Non-pigmented ciliary epithelial cell (primary cell): ENCODE data around the gene ARF3.

Source experiments
- DNase-seq: peaks from one replicate; pipeline ENCODE4 v3.0.0-alpha.2; 2010; ENCODE audit warnings: low read depth

The ARF3 gene

DNA sequence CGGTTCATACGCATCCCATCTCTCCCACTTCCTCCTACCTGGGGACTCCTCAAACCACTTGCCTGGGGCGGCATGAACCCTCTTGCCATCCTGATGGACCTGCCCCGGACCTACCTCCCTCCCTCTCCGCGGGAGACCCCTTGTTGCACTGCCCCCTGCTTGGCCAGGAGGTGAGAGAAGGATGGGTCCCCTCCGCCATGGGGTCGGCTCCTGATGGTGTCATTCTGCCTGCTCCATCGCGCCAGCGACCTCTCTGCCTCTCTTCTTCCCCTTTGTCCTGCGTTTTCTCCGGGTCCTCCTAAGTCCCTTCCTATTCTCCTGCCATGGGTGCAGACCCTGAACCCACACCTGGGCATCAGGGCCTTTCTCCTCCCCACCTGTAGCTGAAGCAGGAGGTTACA lies 24.5 kb upstream of the ARF3 start:
- no peak for DNase-seq

DNA sequence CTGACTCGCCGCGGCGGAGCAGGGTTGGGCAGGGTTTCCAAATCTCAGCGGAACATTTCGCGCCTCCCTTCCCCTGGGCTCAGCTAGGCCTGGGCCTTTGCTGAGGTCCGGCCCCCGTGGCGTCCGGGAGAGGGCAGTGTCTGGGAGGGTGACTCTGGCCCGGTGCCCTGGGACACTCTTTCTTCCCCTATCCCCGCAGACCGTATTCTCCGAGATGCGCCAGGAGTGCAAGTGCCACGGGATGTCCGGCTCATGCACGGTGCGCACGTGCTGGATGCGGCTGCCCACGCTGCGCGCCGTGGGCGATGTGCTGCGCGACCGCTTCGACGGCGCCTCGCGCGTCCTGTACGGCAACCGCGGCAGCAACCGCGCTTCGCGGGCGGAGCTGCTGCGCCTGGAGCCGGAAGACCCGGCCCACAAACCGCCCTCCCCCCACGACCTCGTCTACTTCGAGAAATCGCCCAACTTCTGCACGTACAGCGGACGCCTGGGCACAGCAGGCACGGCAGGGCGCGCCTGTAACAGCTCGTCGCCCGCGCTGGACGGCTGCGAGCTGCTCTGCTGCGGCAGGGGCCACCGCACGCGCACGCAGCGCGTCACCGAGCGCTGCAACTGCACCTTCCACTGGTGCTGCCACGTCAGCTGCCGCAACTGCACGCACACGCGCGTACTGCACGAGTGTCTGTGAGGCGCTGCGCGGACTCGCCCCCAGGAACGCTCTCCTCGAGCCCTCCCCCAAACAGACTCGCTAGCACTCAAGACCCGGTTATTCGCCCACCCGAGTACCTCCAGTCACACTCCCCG lies 23.9 kb upstream of the ARF3 start:
- DNase-seq: no peak

DNA sequence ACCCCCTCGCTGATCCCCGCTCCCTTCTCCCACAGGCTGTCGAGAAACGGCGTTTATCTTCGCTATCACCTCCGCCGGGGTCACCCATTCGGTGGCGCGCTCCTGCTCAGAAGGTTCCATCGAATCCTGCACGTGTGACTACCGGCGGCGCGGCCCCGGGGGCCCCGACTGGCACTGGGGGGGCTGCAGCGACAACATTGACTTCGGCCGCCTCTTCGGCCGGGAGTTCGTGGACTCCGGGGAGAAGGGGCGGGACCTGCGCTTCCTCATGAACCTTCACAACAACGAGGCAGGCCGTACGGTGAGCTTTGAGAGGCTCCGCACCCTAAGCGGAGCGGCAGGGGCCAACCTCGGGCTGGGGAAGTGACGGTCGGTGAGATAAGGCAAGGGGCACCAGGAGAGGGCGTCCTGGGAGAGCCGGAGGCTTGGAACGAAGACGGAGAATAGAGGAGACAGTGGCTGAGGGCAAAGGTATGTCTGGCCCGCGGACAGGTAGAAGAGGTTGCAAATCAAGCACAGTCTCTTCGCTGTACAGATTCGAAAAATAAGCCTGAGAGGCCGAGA lies 23.2 kb upstream of the ARF3 start:
- no peak for DNase-seq

DNA sequence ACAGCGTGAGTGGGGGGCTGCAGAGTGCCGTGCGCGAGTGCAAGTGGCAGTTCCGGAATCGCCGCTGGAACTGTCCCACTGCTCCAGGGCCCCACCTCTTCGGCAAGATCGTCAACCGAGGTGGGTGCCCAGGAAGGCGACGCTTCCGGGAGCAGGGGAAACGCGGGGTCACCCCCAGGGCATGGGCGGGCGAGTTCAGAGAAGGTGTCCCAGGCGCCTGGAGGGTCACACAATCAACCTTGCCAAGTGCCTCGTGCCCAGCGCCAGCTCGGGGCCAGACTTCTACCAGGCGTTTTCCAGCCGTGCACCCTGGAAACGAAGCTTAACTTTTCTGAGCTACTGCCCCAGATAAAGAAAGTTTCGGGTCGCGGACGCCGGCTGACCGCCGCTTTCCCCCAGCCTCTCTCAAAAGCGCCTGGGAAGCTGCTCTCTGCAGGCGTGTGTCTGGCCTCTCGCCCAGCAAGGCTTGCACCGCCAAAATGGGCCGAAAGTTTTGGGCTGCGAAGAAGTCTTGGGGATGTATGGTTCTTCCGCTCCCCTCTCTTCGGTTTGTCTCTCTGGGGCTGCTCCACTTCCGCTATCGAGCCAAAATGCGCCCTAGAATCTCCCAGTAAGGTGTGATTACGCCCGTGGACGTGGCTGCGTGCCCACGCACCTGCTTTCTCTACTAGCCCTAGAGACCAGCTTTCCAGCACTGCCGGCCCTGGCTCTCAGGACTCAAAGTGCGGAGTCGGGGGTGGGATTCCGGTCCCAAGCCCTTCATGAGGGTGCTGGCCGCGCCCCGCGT lies 22.5 kb upstream of the ARF3 start:
- no peak for DNase-seq

DNA sequence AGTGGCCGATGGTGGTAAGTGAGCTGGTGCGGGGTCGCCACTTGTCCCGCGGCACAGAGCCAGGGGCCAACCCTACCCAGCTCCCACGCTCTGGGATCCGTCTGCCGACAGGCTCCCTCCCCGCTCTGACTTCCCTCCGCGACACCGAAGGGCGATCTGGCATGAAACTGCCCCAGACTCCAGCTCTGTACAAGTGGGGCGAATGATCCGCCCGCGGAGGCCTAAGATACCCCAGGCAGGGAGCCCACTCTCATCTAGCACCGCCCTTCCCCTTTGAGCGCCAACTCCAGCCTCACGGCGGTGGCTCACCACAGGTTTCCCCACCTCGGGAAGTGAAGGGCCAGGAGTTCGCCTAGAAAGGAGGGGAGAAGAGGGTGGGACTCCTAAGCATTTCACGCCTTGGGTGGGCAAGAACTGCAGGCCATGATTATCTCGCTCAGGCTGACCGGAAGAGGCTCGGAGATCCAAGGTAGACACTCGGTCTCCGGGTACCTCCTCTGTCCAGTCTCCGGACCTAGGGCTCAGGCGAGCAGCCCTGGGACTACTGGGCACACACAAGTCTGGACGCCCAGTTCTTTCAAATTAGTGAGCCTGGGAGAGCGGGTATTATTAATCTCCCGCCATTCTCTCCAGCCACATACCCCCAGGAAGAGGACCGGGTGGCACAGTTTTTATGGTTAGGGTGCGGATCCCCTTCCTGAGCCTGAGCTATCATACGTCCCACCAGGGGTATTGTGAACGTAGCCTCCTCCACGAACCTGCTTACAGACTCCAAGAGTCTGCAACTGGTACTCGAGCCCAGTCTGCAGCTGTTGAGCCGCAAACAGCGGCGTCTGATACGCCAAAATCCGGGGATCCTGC lies 21.7 kb upstream of the ARF3 start:
- no peak for DNase-seq

DNA sequence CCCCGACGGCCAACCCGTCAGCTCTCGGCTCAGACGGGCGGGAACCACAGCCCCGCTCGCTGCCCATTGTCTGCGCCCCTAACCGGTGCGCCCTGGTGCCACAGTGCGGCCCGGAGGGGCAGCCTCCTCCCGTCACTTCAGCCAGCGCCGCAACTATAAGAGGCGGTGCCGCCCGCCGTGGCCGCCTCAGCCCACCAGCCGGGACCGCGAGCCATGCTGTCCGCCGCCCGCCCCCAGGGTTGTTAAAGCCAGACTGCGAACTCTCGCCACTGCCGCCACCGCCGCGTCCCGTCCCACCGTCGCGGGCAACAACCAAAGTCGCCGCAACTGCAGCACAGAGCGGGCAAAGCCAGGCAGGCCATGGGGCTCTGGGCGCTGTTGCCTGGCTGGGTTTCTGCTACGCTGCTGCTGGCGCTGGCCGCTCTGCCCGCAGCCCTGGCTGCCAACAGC lies 21.0 kb upstream of the ARF3 start, which contains the start of gene WNT1:
TSS of gene WNT1 (plus strand) at position 32 of the 450 bp plus-strand sequence. CDS start at position 361, 329 bp downstream.
- no peak for DNase-seq

DNA sequence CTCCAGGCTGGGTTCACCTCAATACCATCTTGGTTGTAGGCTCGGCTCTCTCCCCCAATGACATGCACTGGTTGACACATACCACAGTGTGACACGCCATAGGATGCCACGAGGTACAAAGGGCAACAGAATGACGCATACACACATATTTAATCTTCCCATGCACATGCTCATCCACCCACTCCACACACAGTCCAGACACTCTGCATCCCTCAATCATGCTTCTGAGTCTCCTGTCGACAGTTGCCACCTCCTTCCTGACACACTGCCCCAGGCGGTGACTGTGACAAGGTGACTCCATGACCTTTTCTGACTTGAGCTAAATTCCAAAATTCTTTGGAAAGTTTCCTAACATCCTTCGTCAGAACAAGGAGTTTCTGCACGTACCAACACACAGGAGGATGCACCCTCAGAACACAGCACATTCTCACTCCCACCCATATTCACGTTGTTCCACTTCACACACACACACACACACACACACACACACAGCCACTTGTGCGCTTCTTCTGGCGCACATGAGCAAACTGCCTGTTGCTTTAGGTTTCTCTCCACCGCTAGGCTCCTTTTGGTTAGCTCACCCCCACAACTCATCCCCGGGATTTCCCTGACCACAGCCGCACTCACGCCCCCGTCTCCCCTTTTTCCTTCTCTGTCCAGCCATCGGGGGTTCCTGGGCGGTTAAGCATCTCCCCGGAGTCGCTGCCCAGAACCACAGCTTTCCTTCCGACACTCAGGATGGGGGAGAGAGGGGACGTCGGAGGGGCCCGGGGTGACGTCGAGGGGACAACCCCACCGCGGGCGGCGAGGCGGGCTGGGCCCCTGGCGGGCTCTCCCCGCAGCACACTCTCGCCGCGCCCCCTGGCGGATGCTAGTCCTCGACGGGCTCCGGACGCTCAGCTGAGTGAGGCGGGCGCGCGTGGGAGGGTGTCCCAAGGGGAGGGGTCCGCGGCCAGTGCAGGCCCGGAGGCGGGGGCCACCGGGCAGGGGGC lies 20.3 kb upstream of the ARF3 start:
- no peak for DNase-seq

DNA sequence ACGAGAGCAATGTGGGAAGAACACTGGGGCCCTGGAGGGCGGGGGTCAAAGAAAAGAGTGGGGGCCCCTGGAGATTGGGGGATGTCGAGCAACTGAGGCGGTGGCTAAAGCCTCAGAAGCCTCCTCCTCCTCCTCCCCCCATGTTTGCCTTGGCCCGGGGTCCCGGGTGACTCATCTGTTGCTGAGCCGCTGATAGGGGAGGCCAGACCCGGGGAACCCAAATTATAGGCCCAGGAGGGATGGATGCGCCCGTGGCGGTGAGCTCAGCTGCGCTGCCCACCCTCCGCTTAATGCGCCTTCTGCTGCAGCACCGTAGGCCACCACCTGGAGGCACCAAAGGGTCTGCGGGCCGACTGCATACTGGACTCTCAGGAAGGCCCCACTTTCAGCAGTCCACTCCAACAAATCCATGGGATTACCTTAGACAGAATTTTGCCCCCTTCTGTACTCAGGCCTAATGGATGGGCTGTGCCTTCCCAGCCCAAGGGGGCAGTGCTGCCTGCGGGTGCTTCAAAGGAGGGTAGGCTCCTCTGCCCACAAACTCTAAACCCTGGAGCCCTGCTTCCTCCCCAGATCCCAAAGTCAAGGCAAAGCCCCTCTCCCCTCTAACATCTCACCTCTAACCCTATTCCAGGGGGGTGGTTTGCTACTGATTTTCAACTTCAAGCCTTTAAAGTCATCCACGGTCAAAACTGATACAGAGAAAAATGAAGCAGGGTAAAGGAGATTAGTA lies 16.8 kb upstream of the ARF3 start:
- no peak for DNase-seq

DNA sequence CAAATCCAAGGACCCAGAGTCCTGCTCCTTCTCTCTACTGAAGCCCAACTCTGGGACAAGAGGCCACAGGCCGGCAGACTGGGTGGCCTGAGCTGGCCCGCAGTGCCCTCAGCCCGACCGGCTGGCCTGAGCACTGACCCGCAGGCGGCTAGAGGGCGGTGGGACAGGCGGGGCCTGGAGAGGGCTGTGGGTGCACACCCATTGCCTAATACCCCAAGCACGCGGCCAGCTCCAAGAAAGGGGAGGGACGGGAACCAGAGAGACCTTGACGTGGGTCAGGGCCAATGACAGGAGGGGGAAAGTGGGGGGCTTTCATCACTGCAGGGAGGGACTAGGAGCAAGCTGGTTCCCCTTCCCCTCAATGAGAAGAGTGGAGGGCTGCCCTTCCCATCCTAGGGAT lies 16.2 kb upstream of the ARF3 start:
- DNase-seq: no peak

DNA sequence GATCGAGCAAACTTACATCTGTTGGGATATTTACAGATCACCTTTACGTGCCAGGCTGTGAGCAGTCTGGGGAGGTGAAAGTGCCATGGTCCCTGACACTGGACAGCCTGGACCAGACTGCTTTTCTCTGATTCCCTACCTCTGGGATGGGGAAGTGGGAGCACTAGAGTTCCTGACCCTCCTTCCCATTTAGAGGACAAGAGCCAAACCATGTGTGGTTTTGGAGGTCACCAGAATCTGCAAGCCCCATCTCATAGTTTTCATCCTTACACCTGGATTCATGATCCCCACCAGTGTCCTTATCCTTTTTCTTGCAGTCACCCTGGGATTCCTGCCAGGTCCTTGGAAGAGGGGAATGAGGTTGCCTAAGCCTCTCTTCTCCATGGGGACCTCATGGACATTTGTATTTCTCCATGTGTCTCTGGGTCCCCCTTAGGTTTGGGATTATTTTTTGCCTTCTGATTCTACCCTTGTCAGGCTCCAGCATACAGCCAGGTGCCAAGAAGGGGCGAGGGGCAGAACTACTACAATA lies 15.7 kb upstream of the ARF3 start:
- no peak for DNase-seq

DNA sequence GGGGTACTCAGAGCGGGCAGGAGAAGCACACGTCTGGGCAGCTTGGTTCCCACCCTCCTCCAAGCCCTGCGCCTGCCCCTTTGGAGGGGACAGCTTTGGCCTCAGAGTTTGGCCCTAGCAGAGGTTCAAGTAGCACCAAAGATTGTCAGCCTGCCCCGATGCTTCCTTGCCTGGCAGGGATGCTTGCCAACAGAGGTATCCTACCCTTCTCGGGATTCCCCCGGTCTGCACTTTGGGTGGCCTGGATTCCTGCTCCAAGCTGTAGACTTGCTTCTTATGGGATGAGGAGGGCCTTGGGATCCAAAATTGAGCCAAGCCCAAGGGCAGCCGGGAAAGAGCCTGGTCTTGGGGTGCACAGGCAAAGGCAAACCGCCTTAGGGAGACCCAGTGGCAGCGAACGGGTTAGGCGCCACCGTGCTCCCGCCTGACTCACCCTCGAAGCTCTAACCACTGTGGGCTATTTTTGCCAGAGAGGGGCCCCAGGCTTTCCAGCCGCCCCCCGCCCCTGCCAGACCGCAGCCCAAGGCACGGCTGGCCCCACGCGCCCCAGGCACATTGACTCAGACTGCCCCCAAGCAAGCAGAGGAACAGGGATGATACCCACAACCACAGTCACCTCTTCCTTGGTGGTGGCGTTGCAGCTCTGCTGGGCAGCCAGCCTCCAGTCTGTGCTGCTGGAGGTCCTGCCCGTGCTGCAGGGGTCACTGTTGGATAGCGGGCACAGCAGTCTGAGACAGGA lies 15.1 kb upstream of the ARF3 start:
- no peak for DNase-seq

DNA sequence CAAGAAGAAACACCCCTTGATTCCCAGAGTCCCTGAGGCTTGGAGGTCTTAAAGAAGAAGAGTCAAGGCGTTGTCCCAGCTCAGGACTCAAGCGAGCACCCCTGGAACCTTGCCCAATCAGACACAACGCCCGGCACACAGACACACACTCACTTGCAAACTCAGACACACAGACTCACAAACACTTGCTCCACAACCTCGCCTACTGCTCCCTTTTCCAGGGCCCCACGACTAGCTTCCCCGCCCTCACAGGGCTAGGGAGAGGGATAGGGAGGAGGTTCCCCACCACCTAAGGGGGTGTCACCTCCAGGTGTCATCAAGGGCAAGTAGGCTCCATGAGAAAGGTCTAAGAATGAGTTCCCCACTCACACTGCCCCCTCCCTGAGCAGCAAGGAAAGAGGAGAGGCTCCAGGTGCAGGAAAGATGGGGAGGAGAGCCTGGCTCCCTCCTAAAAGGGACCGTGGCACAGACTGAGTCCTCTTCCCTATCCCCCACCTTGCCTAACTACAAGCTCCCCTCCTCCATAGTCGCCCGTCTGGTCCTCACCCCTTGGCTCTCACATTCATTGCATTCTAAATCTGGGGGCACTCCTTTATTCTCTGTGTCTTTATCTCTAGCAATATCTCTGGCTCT lies 13.5 kb upstream of the ARF3 start:
- no peak for DNase-seq

DNA sequence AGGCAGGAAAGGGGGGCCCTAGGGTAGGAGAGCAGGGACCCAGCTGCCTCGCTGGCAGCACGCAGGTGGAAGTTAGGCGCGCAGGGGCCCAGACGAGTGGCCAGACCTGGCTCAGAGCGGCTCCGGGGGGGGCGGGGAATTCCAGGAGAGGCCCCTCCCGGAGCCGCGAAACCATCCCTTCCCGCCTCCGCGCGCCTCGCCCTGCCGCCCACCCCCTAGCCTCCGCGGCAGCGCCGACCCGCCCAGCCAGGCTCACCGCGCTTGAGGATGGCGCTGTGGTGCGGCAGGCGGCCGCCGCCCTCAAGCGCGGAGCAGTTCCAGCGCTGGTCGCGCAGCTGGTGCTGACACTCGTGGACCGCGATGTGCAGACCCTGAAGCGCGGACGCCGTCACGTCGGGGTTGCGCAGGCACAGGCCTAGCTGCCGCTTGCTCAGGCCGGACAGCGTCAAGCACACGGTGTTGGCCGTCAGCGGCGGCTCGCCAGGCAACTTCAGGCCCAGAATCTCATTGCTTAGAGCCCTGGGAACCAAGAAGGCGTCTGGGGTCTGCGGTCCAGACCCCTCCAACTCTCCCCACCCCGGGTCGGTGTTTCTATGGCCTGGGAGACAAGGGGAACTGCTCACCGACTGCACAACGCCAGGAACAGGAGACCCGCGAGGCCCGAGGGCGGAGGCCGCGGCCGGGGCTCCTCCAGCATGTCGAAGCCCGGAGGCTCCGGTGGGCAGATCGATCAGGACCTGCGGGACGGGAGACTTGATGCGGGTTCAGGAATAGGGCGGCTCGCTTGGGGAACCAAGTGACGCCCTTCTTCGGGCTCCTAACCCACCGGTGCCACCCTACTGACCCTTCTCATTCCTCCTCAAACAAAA lies 12.8 kb upstream of the ARF3 start:
- DNase-seq: no peak

DNA sequence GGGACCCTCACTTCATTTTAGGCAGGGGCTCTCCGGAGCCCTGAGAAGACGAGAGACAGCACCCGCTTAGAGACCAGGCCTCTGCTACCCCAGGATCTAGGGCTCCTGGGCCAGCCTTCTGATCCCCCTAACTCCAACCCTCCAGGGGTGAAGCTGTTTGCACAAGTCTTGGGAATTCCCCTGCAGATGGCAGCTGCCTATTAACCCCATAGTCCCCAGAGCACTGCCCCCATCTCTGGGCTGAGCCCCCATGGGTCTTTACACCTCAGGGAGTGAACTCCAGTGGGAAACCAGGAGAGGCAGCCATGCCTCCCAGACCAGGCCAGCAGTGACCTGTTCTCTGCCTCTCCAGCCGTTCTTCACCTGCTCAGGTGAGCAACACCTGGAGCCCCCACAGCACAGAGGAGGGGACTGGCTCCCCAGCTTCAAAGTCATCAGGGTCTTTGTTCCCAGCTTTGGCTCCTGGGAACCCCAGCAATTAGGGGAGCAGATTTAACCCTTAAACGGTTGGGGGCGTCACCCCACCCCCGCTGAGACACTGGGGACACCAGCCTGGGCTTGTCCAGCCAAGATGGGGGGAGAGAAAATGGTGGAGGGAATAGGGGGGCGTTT lies 12.0 kb upstream of the ARF3 start:
- no peak for DNase-seq

DNA sequence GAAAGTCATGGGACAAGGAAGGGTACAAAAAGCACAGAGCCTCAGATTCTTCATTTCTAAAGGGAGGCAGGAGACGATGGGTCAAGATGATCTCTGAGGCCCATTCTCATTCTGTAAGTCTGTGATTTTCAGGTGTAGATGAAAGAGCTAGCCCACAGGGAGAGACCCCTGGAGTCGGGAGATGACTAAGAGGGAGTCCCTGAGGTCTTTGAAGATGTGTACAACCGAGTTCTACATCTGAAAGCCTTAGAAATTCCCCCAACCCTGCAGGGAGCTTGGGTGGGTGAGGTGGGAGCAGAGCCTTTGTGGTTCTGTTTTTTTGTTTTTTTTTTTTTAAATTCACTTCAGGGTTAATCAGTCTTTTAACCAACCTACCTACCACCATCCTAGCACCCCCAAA lies 11.2 kb upstream of the ARF3 start:
- no peak for DNase-seq

DNA sequence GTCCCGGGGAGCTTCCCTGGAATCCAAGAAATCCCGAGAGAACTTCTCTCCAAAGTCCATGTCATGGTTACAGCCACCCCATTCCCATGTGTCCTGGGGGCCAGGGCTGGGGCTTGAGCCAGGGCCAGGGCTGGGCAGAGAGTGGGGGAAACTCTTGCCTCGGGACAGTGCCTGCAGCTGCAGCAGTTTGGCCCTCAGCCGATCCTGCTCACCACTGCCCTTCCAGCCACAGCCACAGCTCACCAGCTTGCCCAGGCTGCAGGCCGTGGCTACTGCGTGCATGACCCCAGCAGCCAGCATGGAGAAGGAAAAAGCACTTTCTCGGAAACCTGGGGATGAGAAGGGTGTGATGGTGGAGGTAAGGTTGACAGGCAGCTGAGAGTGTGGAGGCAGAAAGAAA lies 10.7 kb upstream of the ARF3 start:
- DNase-seq: no peak
